ENCODE data around the gene PRUNE1.

GRCh38 chr1:151037032-151037431 is 28.8 kb downstream of the PRUNE1 start:
- TF ChIP-seq CTCF (conservative IDR thresholded peaks at IDR 0.05; ENCODE audit: low read length) (no peak), EZH2phosphoT487 (IDR thresholded peaks at IDR 0.05; ENCODE audit: borderline replicate concordance) (no peak)
